Psoas muscle (tissue), 8 donors: Measurements from ENCODE around the gene SIT1. TPM values are rescaled to one million over a fixed set of nuclear protein-coding genes. Genes with fewer than 3 reads are reported as not detected.

Experiments used
- ATAC-seq, 4 donors: fragments of 200-7000 bp; cut with Tn5 transposase; one replicate each; pipeline ENCODE4 v1.9.1; 2020; ENCODE audit warnings: moderate library complexity in 3 of 4, mild to moderate bottlenecking in 2 of 4
- DNase-seq, 2 donors: peaks; one replicate each; pipeline ENCODE4 v3.0.0-alpha.2; 2020
- H3K27ac ChIP-seq: fragments of 200-600 bp; one replicate; pipeline ENCODE4 v1.8.0; 2022
- H3K27me3 ChIP-seq, 3 donors: fragments of 200-600 bp in 1 of 3; one replicate each; pipeline versions ENCODE4 v1.6.1 to v1.8.0; 2013 to 2022; ENCODE audit warnings: low read length in 2 of 3, mild to moderate bottlenecking in 2 of 3, moderate library complexity in 1 of 3; ENCODE audit not compliant: insufficient read depth in 3 of 3
- H3K36me3 ChIP-seq, 2 donors: fragments of 200-600 bp in 1 of 2; one replicate each; pipeline versions ENCODE4 v1.6.1 to v1.8.0; 2013 to 2022; ENCODE audit warnings: low read depth in 1 of 2, mild to moderate bottlenecking in 1 of 2, moderate library complexity in 1 of 2; ENCODE audit not compliant: insufficient read depth in 1 of 2
- H3K4me1 ChIP-seq: fragments of 200-600 bp; one replicate; pipeline ENCODE4 v1.8.0; 2022
- H3K4me3 ChIP-seq: fragments of 200-600 bp; one replicate; pipeline ENCODE4 v1.8.0; 2022; ENCODE audit warnings: mild to moderate bottlenecking
- H3K9me3 ChIP-seq: fragments of 200-600 bp; one replicate; pipeline ENCODE4 v1.8.0; 2022
- whole genome bisulfite sequencing, 3 donors: extraction: QIAGEN DNeasy Blood & Tissue Kit; methylation state at CpG; one replicate each; pipeline versions ENCODE4 v1.1.6 to v1.1.7; 2013; 5-methylcytosine and 5-hydroxymethylcytosine counted together
- intact Hi-C, 2 donors: fragments of 100-400 bp; cut with DNase I; formaldehyde crosslinking; loops; one replicate each; pipeline versions ENCODE4 v1.11.0 to v1.14.2; 2022
- polyA plus RNA-seq, 3 donors: library from polyadenylated mRNA; stranded (reverse); fragments of 200-250 nt; gene quantifications; one replicate each; pipeline ENCODE4 v1.2.3, GENCODE V29; 2013
- total RNA-seq, 4 donors: library from RNA; stranded (reverse); fragmentation: NEBNext Ultra II Directional in 2 of 4; extraction: Animal tissue kit (Norgen Biotek cat#: 25700) in 2 of 4; gene quantifications; one replicate each; pipeline versions ENCODE4 v1.2.1 to v1.2.4, GENCODE V29; 2021 to 2023
- TF ChIP-seq, protein P1 (sequence below): fragments of 200-600 bp; IDR thresholded peaks from one replicate; pipeline ENCODE4 v1.8.0; 2022; ENCODE audit warnings: antibody characterized with exemption
- donor health status: healthy with polysubstance abuse.
- donor health status: DM: no; HTN: no; CAD: no; lungs with moderate emphysema.
- donor health status: Bipolar disorder and iron deficiency.
- donor health status: healthy.
- donor health status: DM: yes; HTN: yes; CAD: no.
- donor health status: DM: no; HTN: no; CAD: no.
- donor health status: DM: no; HTN: no; CAD: no.
- donor health status: DM: yes; HTN: yes; CAD: no.

The SIT1 gene
- total and polyA plus RNA-seq, 7 donors, result 0.08 to 0.34 (median 0.24) TPM; not detected in 1

DNA sequence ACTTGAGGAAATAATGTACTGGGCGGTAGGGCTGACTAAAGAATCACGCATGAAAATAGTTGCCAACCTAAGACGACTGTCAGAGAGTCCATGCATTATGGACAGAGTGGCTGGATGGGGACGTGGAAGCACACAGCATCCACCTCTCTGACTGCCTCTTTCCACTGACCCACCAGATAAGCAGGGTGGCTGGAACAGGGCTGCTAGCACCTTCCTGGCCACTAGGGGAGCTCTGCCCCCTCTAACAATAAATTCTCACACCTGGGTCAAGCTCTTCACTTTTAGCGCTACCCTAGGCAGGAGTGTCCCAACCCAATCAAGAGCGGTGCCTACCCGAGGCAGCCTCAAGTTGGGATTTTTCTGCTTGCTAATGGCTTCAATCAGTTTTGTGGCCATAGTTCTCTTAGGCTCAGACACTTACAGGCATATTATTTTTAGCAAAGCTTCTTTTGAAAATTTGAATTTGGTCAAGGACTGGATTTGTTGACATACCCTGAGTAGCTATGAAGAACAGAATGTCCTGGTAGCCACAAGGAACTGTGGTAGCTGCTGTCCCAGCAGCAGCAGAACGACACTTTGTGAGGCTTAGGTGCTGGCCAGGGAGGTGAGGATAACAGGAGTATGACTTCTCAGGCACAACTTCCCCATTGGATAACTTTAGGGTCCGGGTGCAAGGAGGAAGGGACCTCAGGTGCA is 45.9 kb upstream of the SIT1 start:
- Histone ChIP-seq H3K9me3 (no peaks in the 10 kb centered on the region), H3K27me3 (no peaks in the 10 kb centered on the region), H3K27ac (peak overlapping the region; percentile 46), H3K36me3 (peaks cover 20 to 62% of the 10 kb centered on the region in 2 donors), H3K4me1 (peaks cover 13% of the 10 kb centered on the region), H3K4me3 (no peak overlapping the region)
- ATAC-seq (peak; percentile 71 to 85 (median 76)), DNase-seq (peak; percentile 46 to 74)
- TF ChIP-seq, protein P1, sequence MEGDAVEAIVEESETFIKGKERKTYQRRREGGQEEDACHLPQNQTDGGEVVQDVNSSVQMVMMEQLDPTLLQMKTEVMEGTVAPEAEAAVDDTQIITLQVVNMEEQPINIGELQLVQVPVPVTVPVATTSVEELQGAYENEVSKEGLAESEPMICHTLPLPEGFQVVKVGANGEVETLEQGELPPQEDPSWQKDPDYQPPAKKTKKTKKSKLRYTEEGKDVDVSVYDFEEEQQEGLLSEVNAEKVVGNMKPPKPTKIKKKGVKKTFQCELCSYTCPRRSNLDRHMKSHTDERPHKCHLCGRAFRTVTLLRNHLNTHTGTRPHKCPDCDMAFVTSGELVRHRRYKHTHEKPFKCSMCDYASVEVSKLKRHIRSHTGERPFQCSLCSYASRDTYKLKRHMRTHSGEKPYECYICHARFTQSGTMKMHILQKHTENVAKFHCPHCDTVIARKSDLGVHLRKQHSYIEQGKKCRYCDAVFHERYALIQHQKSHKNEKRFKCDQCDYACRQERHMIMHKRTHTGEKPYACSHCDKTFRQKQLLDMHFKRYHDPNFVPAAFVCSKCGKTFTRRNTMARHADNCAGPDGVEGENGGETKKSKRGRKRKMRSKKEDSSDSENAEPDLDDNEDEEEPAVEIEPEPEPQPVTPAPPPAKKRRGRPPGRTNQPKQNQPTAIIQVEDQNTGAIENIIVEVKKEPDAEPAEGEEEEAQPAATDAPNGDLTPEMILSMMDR, result peak; percentile 82
- intact Hi-C loops, result loop anchor here (5.0 to 10.0 kb wide), 3 partner anchors 34 to 212 kb away; partner anchors contain the start of gene TESK1 (in 1 of the 2)
- 32 to 41% (median 38%) methylated on average over 9 of the region's 9 CpGs for WGBS, 3 donors

DNA sequence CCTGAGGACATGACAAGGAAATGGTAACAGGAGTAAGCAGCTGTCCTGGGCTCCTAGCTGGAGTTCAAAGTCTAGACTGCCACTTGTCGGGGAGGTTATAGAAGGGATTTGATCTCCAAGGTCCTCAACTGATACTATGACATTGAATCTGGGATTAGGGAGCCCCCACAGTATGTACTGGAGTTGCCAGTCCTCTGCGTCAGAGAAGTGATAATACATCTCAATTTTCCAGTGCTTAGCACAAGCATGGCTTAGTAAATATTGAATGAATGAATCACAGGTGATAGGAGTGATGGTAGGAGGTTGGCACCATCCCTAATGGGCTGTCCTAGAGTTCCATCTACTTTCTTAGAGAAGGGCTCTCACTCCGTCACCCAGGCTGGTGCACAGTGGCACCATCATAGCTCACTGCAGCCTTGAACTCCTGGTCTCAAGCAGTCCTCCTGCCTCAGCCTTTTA is 45.2 kb upstream of the SIT1 start:
- H3K36me3 ChIP-seq, result peaks cover 20 to 55% of the 10 kb centered on the region in 2 donors
- H3K9me3 ChIP-seq, result no peaks in the 10 kb centered on the region
- ATAC-seq, result peak; percentile 21 to 46 (median 24)

DNA sequence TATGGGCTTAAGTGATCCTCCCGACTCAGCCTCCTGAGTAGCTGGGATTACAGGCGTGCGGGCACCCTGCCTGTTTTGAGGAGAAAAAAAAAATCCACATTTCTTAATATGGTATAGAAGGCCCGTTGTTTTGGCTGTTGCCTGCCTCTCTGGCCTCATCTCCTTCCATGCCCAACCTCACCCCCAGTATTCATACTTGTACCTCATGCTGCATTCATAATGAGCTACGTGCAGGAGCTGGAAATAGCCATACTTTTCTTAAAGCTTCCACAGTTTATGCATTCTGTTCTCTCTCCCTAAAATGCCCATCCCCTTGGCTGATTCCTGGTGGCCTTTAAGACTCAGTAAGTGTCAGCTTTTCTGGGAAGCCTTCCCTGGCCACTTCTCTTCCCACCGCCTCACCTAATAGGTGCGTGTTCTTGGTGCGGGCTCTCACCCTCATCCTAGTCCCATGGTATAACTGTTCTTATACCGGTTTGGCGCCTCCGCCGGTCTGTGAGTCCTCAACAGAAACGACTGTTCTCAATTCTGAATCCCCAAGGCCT is 41.1 kb upstream of the SIT1 start:
- ATAC-seq, result no peak
- WGBS, 3 donors, result 54 to 69% (median 62%) methylated on average over 13 of the region's 13 CpGs
- TF ChIP-seq, protein P1, result no peak
- H3K9me3 ChIP-seq, result no peaks in the 10 kb centered on the region
- peaks cover 19% of the 10 kb centered on the region for H3K4me1 ChIP-seq
- intact Hi-C loops, result loop anchor here (2.0 to 10.0 kb wide), 3 partner anchors 37 to 207 kb away; partner anchors contain the start of gene TESK1 (in 1 of the 2)
- H3K27me3 ChIP-seq, result no peaks in the 10 kb centered on the region
- H3K4me3 ChIP-seq, result peak overlapping the region; percentile 100
- DNase-seq, result no peak
- H3K27ac ChIP-seq, result peak overlapping the region; percentile 100
- peaks cover 0 to 26% of the 10 kb centered on the region in 2 donors for H3K36me3 ChIP-seq

More for the DNA sequence above, 45.2 kb upstream of the SIT1 start:
- Histone ChIP-seq H3K27ac (peak overlapping the region; percentile 46), H3K4me1 (peaks cover 19% of the 10 kb centered on the region), H3K27me3 (no peaks in the 10 kb centered on the region), H3K4me3 (no peak overlapping the region)
- intact Hi-C loops, result loop anchor here (5.0 to 10.0 kb wide), 3 partner anchors 34 to 211 kb away; partner anchors contain the start of gene TESK1 (in 1 of the 2)
- 53 to 91% (median 62%) methylated on average over 3 of the region's 3 CpGs for WGBS, 3 donors
- peak in 1 of 2 donors; percentile 22 for DNase-seq
- TF ChIP-seq, protein P1, result no peak

DNA sequence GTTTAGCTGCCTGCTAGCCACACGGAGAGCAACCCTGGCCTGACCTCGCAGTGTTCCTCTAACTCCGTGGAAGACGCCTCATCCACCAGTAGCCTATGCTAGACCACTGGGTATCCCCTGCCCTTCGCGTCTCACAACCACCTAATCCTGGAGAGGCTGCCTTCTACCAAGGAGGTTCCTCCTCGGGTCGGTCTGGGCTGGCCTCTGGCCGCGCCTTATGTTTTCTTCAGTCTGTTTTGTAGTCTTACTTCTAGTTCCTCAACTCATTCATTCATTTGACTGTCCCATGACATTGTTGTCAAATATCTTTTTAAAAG is 40.6 kb upstream of the SIT1 start:
- H3K27me3 ChIP-seq, result no peaks in the 10 kb centered on the region
- no peaks in the 10 kb centered on the region for H3K9me3 ChIP-seq
- H3K27ac ChIP-seq, result peak overlapping the region; percentile 100
- WGBS, 3 donors, result 16 to 17% (median 16%) methylated on average over 9 to 10 of the region's 10 CpGs
- ATAC-seq, result no peak
- peaks cover 19% of the 10 kb centered on the region for H3K4me1 ChIP-seq
- H3K36me3 ChIP-seq, result peaks cover 0 to 21% of the 10 kb centered on the region in 2 donors
- H3K4me3 ChIP-seq, result peak overlapping the region; percentile 100
- TF ChIP-seq, protein P1, result no peak
- DNase-seq, result no peak
- intact Hi-C loops, result loop anchor here (2.0 to 10.0 kb wide), 3 partner anchors 38 to 206 kb away; partner anchors contain the start of gene TESK1 (in 1 of the 2)
